DMS79 treated with DMSO at 0.1 percent for 48 hours (cell line): ENCODE data around the gene JPH2.
"Not testable (repeated sequence)": the region's sequence is repeated elsewhere in the genome, so short reads cannot be mapped to it uniquely, and the experiment has no call there.

Source experiments
- DNase-seq: peaks from one replicate; lab custom pipeline; 2025; lab: John Stamatoyannopoulos, UW

JPH2 gene

DNA sequence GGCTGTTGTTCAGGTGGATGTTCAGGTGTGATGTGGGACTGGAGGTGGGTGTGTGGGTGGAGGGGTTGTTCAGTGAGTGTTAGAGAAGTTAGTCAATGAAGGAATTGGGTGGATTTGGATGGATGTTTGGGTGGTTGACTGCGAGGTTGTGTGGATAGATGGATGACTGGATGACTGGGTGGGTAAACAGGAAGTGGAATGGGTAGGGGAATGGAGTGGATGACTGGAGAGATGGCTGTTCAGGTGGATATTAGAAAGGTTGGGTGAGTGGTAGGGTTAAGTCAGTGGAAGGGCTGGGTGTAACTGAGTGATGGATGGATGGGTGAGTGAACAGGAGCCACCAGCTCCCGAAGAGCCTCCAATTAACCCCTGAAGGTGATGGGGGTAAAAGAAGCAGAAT, 27.9 kb downstream of the JPH2 start:
- no peak for DNase-seq

DNA sequence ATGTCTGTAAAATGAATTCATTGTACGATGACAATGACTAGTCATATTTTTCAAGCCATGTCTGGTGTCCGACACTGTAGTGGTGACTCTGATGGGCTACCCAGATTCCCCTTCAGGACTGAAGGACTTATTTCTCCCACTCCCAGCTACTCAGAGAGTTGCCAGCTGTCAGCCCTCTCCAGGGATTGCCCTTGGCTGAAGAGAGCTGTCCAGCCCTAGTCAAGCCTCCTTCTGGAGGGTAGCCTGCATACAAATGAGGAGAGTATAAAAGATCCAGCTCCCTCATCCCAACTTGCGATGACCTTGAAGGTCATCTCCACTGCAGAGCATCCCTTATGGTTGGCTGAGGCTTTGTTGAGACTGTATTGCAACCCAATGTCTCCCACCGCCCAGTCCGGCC, 29.9 kb downstream of the JPH2 start:
- no peak for DNase-seq

DNA sequence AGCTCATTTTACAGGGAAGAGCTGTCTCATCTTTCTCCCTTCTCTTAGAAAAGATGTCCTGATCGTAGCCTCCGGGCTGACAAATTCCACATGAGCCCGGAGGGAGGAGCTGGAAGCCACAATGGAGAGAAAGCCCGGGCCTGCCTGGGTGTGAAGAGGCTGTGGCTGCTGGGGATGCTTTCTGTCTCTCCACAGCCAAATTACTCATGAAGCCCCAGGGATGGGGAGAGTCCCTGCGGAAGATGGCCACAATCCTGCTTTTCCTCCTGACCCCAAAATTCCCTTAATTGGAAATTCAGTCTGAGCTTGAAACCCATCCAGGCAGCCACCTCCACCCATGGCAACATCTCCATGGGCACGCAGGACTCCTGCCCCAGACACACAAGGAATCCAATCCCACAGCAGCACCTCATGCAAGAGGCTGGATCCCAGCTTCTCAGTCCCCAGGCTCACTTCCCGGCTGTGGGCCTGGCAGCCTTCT, 32.4 kb downstream of the JPH2 start:
- DNase-seq: no peak

DNA sequence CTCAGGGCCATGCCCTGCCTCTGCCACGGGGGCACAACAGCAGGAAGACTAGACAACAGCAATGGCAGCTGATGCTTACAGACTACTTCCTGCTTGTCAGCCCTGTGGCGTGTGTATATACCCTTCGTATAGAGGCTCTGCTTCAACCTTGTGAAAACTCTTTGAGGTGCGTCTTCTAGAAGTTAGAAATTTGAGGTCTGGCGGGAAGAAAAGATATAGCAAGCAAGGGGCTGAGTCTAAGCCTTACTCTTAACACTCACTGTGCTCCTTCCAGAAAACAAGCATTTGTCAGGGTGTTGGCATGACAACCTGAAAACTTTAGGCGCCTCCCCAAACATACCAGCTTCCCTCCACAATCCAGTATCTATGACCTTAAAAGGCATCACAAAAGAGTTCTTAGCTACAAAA, 33.3 kb downstream of the JPH2 start:
- no peak for DNase-seq

DNA sequence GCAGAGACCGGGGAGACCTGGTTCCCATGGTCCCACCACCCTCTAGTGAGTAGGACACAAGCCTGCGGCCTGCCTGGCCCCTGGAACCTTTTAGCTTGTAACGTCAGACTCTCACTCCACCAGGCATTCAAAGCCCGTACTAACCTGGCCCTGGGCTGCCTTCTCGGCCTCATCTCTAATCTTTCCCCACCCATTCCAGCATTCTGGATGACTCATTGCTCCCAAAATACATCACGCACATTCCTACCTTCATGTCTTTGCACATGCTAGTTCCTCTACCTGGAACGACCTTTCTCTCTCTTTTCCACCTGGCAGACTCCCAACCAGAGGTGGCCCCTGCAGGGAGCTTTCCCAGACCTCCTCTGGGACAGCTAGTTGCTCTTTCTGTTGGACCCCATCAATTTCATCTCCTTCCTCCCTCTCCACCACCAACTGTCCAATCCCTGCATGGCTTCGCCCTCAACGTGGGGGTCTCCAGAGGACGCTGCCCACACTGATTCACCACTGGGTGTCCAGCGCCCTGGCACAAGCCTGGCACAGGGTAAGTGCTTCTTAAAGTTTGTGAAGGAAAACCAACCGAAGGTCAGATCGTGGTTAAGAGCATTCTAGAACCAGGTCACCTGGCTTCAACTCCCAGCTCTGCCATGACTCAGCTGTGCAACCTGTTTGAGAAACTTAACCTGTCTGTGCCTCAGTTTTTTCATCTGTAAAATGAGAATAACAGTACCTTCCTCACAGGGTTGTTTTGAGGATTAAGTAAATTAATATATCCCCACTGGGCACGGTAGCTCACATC, 35.2 kb downstream of the JPH2 start:
- DNase-seq: no peak

DNA sequence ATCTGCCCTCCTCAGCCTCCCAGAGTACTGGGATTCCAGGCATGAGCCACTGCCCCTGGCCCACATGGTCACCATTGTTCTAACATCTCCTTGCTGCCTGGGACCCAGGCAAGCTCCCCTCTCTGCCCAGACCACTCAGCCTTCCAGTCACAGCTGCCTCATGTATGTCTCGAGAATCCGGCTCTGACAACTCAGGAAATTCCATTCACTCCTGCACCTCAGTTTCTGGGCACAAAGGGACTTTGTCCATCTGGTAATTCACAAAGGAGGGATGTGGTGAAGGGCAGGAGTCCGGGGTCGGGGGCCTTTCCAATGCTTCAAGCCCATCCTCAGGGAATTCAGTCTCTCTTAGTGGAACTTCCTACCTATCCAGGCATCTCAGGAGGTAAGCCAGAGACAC, 40.7 kb downstream of the JPH2 start:
- DNase-seq: no peak

DNA sequence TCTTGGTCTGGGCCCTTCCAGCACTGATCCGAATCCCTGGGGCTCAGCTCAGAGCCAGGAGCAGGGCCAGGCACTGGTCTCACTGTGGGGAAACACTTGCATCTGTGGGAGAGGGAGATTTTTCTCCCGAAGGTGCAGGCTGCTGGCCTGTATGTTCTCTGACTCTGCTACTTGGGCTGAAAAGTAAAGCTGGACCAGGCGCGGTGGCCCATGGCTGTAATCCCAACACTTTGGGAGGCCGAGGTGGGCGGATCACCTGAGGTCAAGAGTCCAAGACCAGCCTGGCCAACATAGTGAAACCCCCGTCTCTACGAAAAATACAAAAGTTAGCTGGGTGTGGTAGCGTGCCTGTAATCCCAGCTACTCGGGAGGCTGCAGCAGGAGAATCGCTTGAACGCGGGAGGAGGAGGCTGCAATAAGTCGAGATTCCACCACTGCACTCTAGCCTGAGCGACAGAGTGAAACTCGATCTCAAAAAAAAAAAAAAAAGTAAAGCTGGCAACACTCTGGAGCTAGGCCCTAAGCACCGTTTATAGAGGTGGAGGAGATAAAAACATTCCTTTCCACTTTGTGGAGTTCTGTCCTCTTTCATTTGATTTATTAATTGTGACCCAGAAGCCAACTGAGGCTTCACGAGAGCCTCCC, 41.7 kb downstream of the JPH2 start:
- no peak for DNase-seq

DNA sequence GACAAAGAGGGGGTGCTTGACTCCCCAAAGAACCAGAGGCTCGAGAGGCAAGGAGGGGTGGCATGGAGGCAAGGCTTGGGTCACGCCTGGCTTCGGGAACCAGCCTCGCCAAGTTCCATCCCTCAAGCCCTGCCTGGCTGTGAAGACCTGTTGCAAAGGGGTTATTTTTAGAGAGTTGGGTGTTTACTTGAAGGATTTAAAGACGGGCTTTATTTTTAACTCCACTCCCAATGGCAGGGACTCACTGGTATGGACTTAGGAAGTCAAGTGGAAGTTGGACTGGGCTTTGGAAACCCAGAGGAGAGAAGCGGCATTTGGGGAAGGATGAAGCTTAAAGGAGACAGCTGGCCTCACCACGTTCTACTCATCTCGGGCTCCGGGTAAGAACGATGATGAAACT, 43.1 kb downstream of the JPH2 start:
- no peak for DNase-seq

DNA sequence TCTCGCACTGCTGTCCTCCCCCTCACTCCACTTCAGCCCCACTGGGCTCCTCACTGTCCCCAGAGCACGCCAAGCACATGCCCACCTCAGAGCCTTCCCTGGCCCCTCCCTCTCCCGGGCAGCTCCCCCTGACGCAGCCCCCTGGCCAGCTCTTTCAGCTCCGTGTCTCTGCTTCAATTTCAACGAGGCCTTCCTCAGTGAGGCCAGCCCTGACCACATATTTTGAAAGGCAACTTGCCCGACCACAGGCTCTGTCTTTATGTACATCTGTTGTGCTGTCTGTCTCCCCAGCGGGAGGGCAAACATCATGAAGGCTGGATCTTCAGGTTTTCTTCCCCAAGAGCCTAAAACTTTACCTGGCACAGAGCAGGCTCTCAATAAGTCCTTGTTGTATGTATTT, 44.6 kb downstream of the JPH2 start:
- no peak for DNase-seq

DNA sequence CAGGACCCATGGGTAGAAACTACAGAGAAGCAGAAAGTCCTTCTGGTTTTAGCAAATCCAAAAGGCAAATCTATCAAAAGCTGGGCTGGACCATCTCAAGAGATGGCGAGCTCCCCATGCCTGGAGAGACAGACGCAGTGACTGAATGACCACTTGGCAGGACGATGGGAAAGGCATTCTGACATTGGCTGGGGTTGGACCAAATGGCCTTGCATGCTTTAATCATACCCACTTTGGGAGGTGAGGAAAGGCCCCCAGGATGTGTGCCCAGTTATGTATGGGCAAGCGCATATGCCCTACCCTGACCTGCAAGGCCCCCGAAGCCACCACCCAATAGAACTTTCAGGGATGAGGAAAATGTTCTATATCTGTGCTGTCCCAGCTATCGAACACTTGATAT, 45.1 kb downstream of the JPH2 start:
- no peak for DNase-seq

DNA sequence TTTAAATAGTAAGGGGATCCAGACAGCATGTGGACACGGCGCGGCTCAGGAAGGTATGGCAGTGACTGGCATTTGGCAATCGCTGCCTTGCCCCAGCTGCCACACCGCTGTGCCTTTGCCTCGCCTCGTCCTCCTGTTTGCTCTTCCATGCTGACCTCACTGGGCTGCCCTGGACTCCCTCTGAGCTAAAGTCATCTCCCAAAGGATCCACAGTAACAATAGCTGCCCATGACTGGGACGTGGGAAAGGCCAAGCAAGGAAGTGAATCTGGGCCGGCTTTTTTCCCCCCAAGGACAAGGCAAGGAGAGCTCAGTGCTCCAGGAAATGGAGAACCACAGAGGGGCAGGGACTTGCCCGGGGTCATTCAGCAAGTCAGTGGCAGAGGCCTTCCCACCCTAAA, 48.1 kb downstream of the JPH2 start:
- DNase-seq: no peak

DNA sequence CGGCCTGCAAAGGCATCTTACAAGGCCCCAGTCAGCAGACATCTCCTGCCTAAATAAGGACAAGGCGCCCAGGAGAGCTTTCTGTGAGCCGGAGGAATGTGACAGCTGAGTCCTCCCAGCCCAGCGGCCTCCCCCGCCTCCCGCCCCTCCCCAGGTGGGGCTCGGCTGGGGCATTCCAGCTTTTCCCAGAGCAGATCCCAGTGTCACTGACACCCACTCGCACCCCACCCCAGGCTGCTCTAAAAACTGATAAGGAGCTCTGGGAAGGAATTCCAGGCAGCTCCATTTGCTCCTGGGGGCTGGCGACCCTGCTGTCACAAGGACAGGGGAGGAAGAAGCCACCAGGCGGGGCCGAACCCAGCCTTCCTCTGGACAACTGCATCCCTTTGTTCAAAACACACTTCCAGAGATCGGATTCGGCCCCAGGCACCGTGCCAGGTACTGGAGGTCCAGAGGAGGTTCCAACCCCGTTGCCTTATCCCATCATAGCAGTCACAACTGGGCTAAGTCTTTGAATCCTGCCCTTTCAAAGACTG, 49.7 kb downstream of the JPH2 start:
- DNase-seq: no peak

DNA sequence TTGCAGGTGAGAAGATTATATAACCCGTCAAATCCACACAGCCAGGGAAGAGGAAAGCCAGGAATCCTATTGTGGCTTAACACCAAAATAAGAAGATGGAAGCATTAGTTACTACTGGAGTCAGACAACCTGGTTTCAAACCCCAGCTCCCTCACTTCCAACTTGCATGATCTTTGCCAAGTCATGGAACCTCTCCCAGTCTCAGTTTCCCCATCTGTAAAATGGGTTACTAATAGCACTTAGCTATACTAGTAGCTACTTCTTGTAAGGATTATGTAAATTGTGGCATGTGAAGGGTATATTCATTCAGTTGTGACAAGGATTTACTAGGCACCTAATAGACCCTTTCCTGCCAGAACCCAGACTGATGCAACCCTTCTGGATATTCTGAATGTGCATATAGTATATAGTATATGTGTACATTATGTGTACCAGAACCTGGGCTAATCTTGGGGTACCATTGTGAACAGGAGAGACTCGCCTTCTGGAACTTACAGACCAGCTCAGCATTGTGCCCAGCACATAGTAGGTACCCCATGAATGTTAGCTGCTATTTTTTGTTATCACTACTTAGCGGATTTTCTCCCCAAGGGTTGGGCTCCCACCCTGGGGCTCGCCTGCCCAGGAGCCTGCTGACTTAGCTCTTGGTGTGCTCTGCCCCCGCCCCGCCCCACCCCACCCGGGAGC, 50.3 kb downstream of the JPH2 start:
- no peak for DNase-seq

DNA sequence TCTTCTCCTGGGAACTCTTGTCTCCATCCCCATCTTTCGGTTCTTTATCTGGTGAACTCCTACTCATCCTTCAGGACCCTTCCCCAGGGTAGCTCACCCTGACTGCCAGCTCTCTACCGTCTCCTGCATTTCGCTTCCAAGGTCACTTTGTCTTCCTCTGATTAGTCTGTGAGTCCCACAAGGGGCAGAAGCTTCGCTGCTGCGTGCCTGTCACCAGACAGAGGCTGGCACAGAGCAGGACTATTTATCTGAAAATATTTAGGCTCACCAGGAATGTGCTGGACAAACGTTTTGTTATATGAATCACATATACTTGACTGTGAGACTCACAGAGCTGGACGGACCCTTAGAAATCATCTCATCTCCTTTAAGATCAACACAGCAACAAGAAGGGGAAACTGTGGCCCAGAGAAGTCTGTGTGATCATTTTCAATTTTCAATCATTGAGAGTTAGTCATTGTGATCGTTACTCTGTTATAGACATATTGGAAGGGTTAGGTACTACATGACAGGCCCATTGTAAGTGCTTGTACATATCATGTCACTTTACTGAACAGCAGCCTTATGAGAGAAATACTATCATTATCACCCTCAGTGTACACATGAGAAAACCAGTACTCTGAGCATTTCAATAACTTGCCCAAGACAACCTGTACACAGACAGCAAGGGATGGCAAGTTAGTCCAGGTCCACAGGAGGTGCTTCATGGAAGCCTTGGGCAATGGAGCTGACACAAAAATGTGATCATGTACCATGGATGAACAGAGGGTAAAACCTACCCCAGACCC, 51.4 kb downstream of the JPH2 start:
- DNase-seq: no peak

DNA sequence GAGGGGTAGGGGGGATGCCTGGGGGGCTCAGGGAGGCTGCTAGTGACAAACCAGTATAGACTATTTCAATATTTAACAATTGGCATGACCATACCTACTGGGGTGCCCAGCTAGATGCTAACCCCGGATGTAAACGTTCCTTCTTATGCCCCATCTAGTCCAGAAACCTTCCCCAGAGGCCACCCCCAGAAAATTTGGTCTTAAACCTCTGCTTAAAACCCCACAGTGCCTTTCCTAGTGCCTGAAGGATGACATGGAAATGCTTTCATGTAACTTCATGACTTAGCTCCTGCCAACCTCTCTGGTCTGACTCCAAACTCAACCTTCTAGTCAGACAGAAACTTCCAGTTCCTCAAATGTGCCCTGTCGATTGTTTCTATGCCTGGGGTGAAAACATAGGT, 52.0 kb downstream of the JPH2 start:
- DNase-seq: no peak

DNA sequence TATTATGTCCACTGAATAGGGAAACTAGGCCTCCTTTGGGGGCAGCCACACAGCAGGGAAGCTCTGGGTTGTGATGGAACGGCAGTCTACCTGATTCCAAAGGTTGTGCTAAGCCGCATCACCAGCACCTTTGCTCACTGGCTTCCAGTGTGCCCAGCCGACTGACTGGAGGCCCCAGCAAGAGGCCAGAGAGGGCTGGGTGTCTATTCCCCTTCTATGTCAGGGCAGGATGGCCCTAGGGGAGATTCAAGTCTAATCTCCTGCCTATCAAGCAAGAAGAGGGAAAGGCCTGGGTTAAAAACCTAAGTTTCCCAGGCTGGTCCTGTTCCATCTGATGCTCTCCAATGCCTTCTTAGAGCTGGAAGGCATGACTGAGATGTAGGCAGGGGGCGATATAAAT, 53.6 kb downstream of the JPH2 start:
- no peak for DNase-seq

DNA sequence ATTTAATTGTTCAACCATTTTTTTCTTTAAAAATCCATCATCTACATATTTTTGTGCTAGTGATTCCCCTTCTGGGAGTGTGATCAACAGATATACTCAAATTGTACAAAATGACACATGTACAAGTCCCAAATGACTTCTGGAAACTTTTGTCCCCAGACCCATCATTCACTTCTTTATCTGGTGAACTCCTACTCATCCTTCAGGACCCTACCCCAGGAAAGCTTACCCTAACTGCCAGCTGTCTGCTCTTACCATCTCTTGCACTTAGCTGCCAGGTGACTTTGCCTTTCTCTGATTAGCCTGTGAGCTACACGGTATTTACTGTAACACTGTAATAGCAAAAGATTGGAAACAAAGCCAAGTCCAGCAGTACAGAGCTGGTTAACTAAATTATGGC, 55.3 kb downstream of the JPH2 start:
- DNase-seq: no peak

DNA sequence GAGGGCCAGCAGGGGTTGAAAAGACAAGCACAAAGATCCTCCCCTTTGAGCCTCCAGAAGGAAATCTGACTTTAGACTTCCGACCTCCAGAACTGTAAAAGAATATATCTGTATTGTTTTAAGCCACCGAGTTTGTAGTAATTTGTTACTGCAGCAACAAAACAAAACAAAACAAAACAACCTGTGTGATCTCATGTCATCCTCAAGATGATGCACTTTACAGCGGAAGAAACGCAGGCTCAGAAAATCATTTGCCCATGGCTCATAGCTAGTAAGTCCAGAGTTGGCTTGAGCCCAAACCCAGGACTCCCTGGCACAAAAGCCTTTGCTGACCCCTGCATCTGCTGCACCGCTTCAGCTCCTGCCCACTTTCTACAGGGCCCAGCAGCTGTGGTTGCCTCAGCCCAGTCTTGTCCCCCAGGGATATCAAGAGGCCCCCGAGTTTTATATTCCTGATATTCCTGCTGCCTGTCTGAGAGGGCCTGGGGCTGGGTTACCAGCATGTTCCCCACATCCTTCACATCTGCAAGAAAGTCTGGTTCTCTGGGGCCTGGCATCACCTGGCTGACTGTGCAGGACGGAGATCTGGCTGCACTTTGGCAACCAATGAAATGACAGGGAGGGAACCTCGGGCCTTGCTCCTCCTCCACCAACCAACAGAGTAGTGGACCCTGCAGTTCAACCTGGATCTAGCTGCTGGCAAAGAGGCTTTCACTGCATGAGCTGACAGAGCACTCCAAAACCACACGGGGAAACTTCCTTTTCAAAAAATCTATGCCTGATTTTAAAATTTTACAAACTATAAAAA, 56.9 kb downstream of the JPH2 start:
- DNase-seq: no peak

DNA sequence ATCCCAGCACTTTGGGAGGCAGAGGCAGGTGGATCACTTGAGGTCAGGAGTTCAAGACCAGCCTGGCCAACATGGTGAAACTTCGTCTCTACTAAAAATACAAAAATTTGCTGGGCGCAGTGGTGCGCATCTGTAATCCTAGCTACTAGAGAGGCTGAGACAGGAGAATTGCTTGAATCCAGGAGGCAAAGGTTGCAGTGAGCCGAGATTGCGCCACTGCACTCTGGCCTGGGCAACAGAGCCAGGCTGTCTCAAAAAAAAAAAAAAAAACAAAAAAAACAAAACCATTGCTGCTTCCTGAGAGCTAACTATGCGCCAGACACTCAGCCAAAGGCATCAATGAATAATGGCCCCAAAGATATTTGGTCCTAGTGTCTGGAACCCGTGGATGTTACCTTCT, 57.7 kb downstream of the JPH2 start:
- DNase-seq: not testable (repeated sequence)

DNA sequence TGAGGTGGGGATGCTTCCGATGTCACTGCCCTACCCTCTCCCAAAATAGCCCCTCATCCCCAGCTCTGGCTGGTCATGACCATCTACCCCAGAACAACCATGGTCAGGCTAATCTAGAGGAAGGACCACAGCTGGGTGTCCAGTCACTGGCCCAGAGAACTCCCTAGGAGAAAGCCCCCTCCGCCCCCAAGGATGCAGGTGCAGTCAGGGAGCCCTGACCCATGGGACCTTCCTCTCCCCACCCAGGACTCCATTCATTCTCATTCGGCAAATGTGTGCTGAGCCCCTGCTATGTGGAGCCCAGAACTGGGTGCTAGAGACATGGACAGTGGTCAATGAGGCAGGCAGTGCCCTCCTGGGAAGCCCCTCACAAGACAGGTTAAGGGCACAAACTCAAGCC, 60.5 kb downstream of the JPH2 start:
- no peak for DNase-seq
